K562 (cell line): ENCODE data around the gene LOXHD1. TPM values are rescaled to one million over a fixed set of nuclear protein-coding genes. Genes with fewer than 3 reads are reported as not detected.

Source experiments
- ATAC-seq: fragments of 200-7000 bp; cut with Tn5 transposase; 3 replicates; pipeline ENCODE4 v1.9.1; 2020; ENCODE audit warnings: moderate library complexity
- BruUV-seq: library from RNA; stranded (reverse); fragments of 400-500 nt; replicated peaks from 2 replicates; lab custom pipeline; 2021; lab: Mats Ljungman, UMichigan
- CTCF ChIA-PET: fragments of 300-600 bp; formaldehyde crosslinking; extraction: SDS; loops from one replicate; lab custom pipeline; 2021; ENCODE audit warnings: low intra/inter-chr PET ratio; lab: Yijun Ruan, JAX
- POLR2A ChIA-PET: fragments of 300-600, 350-650 bp; sonication (Branson Sonifier 250); formaldehyde crosslinking; extraction: SDS; loops from one replicate; lab custom pipeline; 2021; ENCODE audit warnings: antibody characterized with exemption, inconsistent platforms; lab: Yijun Ruan, JAX
- DNase-seq, 4 experiments: peaks; one replicate each; pipeline versions ENCODE4 v3.0.0 to v3.0.0-alpha.2; 2011 to 2018; ENCODE audit warnings: low spot score in 3 of 4, mixed read lengths in 3 of 4; ENCODE audit errors: extremely low read depth in 1 of 4
- FAIRE-seq: peaks from 2 replicates; lab custom pipeline; 2011; peaks lifted over from hg19 to GRCh38; lab: Jason Lieb, UNC
- H2AFZ ChIP-seq: 2 replicates; pipeline ENCODE4 v1.6.0; 2011; ENCODE audit warnings: low read depth, low read length, control low read depth, inconsistent platforms
- H3K27ac ChIP-seq: fragments of 200-600 bp; 3 replicates; pipeline ENCODE4 v1.8.0; 2011; ENCODE audit warnings: low read depth, mild to moderate bottlenecking, control low read depth, inconsistent platforms, low read length, moderate library complexity, mixed read lengths; ENCODE audit errors: extremely low read depth
- H3K27me3 ChIP-seq, 2 experiments: fragments of 300-600 bp in 1 of 2; 2 replicates in 1 of 2; 3 replicates in 1 of 2; pipeline versions ENCODE4 v1.6.0 to v1.8.0; 2011; ENCODE audit warnings: inconsistent platforms in 2 of 2, low read length in 2 of 2, mild to moderate bottlenecking in 1 of 2, mixed read lengths in 1 of 2, moderate library complexity in 1 of 2; ENCODE audit not compliant: control insufficient read depth in 2 of 2, insufficient read depth in 2 of 2
- H3K36me3 ChIP-seq: fragments of 300-600 bp; 3 replicates; pipeline ENCODE4 v1.8.0; 2011; ENCODE audit warnings: mild to moderate bottlenecking, low read length, inconsistent platforms; ENCODE audit not compliant: control insufficient read depth, insufficient read depth
- H3K4me1 ChIP-seq, 2 experiments: fragments of 200-600 bp in 1 of 2; replicated peaks in 1 of 2; 2 replicates in 1 of 2; 3 replicates in 1 of 2; pipeline versions ENCODE4 v1.5.1 to v1.8.0; 2011; ENCODE audit warnings: inconsistent platforms in 2 of 2, low read length in 2 of 2, mild to moderate bottlenecking in 1 of 2, mixed read lengths in 1 of 2, moderate library complexity in 1 of 2; ENCODE audit not compliant: control insufficient read depth in 2 of 2, insufficient read depth in 2 of 2
- H3K4me2 ChIP-seq: 2 replicates; pipeline ENCODE4 v1.6.1; 2011; ENCODE audit warnings: low read length, control low read depth, inconsistent platforms, mixed read lengths; ENCODE audit not compliant: insufficient read depth
- H3K4me3 ChIP-seq: fragments of 200-600 bp; sonication (generic), shearing (Covaris generic); 2 replicates; pipeline ENCODE4 v1.5.1; 2016; ENCODE audit warnings: control low read depth, inconsistent platforms
- H3K79me2 ChIP-seq: fragments of 200-600 bp; 3 replicates; pipeline ENCODE4 v1.8.0; 2011; ENCODE audit warnings: low read length, inconsistent platforms; ENCODE audit not compliant: control insufficient read depth, insufficient read depth
- H3K9ac ChIP-seq, 2 experiments: 2 replicates each; pipeline versions ENCODE4 v1.6.0 to v1.6.1; 2011; ENCODE audit warnings: low read depth in 2 of 2, low read length in 2 of 2, control low read depth in 1 of 2, inconsistent platforms in 1 of 2, mild to moderate bottlenecking in 1 of 2, mixed read lengths in 1 of 2; ENCODE audit not compliant: insufficient read depth in 1 of 2
- H3K9me1 ChIP-seq: one replicate; pipeline ENCODE4 v1.6.0; 2011; ENCODE audit warnings: inconsistent platforms, mild to moderate bottlenecking, low read length, moderate library complexity; ENCODE audit not compliant: control insufficient read depth, insufficient read depth
- H3K9me3 ChIP-seq: replicated peaks from 2 replicates; pipeline ENCODE4 v1.5.1; 2011; ENCODE audit warnings: low read depth, low read length, inconsistent platforms; ENCODE audit not compliant: control insufficient read depth, insufficient read depth
- H4K20me1 ChIP-seq: replicated peaks from 2 replicates; pipeline ENCODE4 v1.6.1; 2011; ENCODE audit warnings: low read length, inconsistent platforms, mixed read lengths; ENCODE audit not compliant: control insufficient read depth, insufficient read depth
- ETS2 ChIP-seq: IDR thresholded peaks from 2 replicates; pipeline ENCODE4 v1.6.1; 2016; ENCODE audit warnings: borderline replicate concordance, missing genetic modification characterization, mild to moderate bottlenecking, moderate library complexity, missing compliant biosample characterization; ENCODE audit not compliant: poor library complexity, severe bottlenecking
- FIP1L1 ChIP-seq: fragments of 200-400 bp; formaldehyde crosslinking; IDR thresholded peaks from 2 replicates; pipeline ENCODE4 v1.6.1; 2018; ENCODE audit warnings: mild to moderate bottlenecking, low read depth, low read length; ENCODE audit not compliant: poor library complexity, severe bottlenecking
- FOXK2 ChIP-seq, 2 experiments: fragments of 450-650 bp; IDR thresholded peaks in 1 of 2; conservative IDR thresholded peaks in 1 of 2; 2 replicates each; pipeline ENCODE4 v1.6.1; 2016; ENCODE audit warnings: low read depth in 2 of 2, mild to moderate bottlenecking in 1 of 2
- GATAD2A ChIP-seq: fragments of 450-650 bp; IDR thresholded peaks from 2 replicates; pipeline ENCODE4 v1.6.1; 2017
- OTX1 ChIP-seq: fragments of 450-650 bp; formaldehyde crosslinking; IDR thresholded peaks from 2 replicates; pipeline ENCODE4 v1.4.0; 2022; ENCODE audit warnings: mild to moderate bottlenecking
- RFX5 ChIP-seq: IDR thresholded peaks from 2 replicates; pipeline ENCODE4 v1.6.1; 2011; ENCODE audit warnings: low read depth, mild to moderate bottlenecking, improper control_type of control experiment, low read length
- SFPQ ChIP-seq: fragments of 200-400 bp; formaldehyde crosslinking; IDR thresholded peaks from 2 replicates; pipeline ENCODE4 v1.6.1; 2017; ENCODE audit warnings: mild to moderate bottlenecking, low read depth, low read length, moderate library complexity
- SREBF1 ChIP-seq: fragments of 150-350 bp; IDR thresholded peaks from 2 replicates; pipeline ENCODE4 v1.6.1; 2014; ENCODE audit warnings: antibody characterized with exemption, low read depth, low read length, borderline replicate concordance
- SUPT5H ChIP-seq: fragments of 450-650 bp; IDR thresholded peaks from 2 replicates; pipeline ENCODE4 v1.6.1; 2016
- TAF9B ChIP-seq: fragments of 450-650 bp; IDR thresholded peaks from 2 replicates; pipeline ENCODE4 v1.6.1; 2018; ENCODE audit warnings: mild to moderate bottlenecking; ENCODE audit not compliant: partially characterized antibody
- TFAP4 ChIP-seq: sonication (generic); formaldehyde crosslinking; IDR thresholded peaks from 2 replicates; pipeline ENCODE4 v1.8.0; 2022; ENCODE audit warnings: missing genetic modification reagents, mild to moderate bottlenecking, moderate library complexity, borderline replicate concordance
- ZNF143 ChIP-seq: sonication (generic); formaldehyde crosslinking; IDR thresholded peaks from 2 replicates; pipeline ENCODE4 v1.9.0; 2022; ENCODE audit warnings: mild to moderate bottlenecking, missing genetic modification reagents
- ZNF212 ChIP-seq: fragments of 450-650 bp; formaldehyde crosslinking; IDR thresholded peaks from 2 replicates; pipeline ENCODE4 v1.4.0; 2020; ENCODE audit warnings: mild to moderate bottlenecking
- ZNF668 ChIP-seq: fragments of 250-450 bp; sonication (Bioruptor Pico); IDR thresholded peaks from 2 replicates; pipeline ENCODE4 v1.8.0; 2022; ENCODE audit warnings: mild to moderate bottlenecking, inconsistent platforms
- WGBS: fragments of 100-300 bp; shearing (Covaris generic); methylation state at CpG from one replicate; pipeline ENCODE4 v1.1.6; 2016; ENCODE audit warnings: low coverage, mixed read lengths; ENCODE audit not compliant: insufficient coverage; ENCODE audit errors: missing lambda C conversion rate; 5-methylcytosine and 5-hydroxymethylcytosine counted together
- in situ Hi-C: fragments of 300-500 bp; cut with MboI; formaldehyde crosslinking; loops from 4 replicates; pipeline ENCODE4 v1.15.0; 2018; ENCODE audit warnings: inconsistent platforms, mixed read lengths
- intact Hi-C: fragments of 100-400 bp; cut with micrococcal nuclease; formaldehyde crosslinking; loops from 2 replicates; pipeline ENCODE4 v1.14.2; 2022
- polyA plus RNA-seq, 8 experiments: library from polyadenylated mRNA; depleted of rRNA in 4 of 8; stranded (reverse) in 5 of 8; unstranded in 3 of 8; fragments of >200 nt; fragmentation: Nextera tagmentation in 2 of 8; fragmentation: Illumina TruSeq in 1 of 8; extraction: Ambion mirVana in 2 of 8; extraction: Trizol in 1 of 8; gene quantifications; 2 replicates each; pipeline versions ENCODE4 v1.2.1 to v1.2.3, GENCODE V29; 2011 to 2014; ENCODE audit warnings: inconsistent platforms in 1 of 8, missing spikeins in 1 of 8
- total RNA-seq, 7 experiments: library from RNA; depleted of rRNA in 6 of 7; stranded (reverse); fragments of >200 nt in 6 of 7; fragmentation: Illumina TruSeq in 2 of 7; extraction: Trizol in 2 of 7; gene quantifications; 2 replicates each; pipeline versions ENCODE4 v1.2.1 to v1.2.3, GENCODE V29; 2011 to 2021; ENCODE audit warnings: low replicate concordance in 1 of 7

LOXHD1 gene
- total and polyA plus RNA-seq, 9 of the 15 experiments (the other 6 are each of a cell fraction or from before 2014, with no cell fraction given): not detected

DNA sequence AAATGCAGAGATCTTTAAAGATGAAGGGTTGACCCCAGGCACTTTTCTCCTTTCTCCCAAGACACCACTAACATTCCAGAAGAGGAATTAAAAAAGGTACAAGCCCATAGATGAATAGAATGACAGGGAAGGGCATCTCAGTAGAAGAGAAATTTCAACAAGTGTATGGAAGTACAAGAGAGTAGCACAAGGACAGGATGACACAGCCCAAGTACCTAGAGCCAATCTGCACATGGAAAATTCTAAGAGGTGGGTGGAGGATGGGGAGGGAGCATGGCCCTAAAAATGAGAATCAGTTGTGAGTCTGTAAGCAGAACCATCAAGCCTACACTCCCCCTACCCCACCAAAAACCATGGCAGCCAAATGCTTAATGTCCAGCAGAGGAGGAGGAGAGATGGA is 39.7 kb upstream of the LOXHD1 start (continued):
- TF ChIP-seq TFAP4 (CRISPR knock-in tag) (no peak), RFX5 (no peak), FIP1L1 (no peak), ZNF143 (CRISPR knock-in tag) (no peak)

DNA sequence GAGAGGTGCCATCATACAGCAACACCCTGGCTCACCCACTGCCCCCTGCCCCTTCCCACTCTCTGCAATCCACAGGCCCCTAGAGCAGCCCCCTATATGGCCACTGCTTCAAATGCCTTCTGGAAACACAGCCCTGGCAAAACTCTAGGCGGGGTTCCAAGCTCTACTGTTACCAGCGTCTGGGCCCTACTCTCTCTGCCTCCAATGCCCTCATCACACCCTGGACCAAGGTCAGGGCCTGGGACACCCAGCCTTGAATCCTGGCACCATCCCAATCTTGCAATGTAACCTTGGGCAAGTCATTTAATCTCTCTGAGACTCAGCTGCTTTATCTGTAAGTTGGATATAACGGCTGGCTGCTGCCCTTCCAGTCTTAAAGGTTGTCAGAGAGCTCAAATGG is 39.2 kb upstream of the LOXHD1 start:
- Histone ChIP-seq H3K4me3 (no peak overlapping the region), H3K4me1 (no peaks in the 10 kb centered on the region), H3K36me3 (no peaks in the 10 kb centered on the region), H3K79me2 (no peaks in the 10 kb centered on the region), H4K20me1 (no peaks in the 10 kb centered on the region), H3K9ac (no peak overlapping the region), H3K4me2 (no peak overlapping the region), H2AFZ (no peak overlapping the region), H3K27ac (no peak overlapping the region), H3K9me1 (no peaks in the 10 kb centered on the region)
- ChIA-PET CTCF (no interaction called here), POLR2A (no interaction called here)
- ATAC-seq (no peak), DNase-seq (no peak)
- intact Hi-C loops: no loop called here
- WGBS: 2% methylated on average over 3 of the region's 3 CpGs
- TF ChIP-seq OTX1 (CRISPR knock-in tag): no peak
- no peak for TF ChIP-seq GATAD2A
- TF ChIP-seq ETS2 (tag): no peak
- TF ChIP-seq TAF9B: no peak
- TF ChIP-seq SREBF1: no peak
- no peak for TF ChIP-seq ZNF212 (CRISPR knock-in tag)
- no peak for TF ChIP-seq SFPQ
- TF ChIP-seq FOXK2 (conservative IDR thresholded peaks at IDR 0.05 in 1 of 2, IDR thresholded peaks at IDR 0.05 in 1 of 2; ENCODE audit: low read depth in 2 of 2): no peak
- no peak for TF ChIP-seq ZNF668
- TF ChIP-seq SUPT5H: no peak
- TF ChIP-seq, all 486 proteins: peak for 0
- no peaks in the 10 kb centered on the region for H3K9me3 ChIP-seq
- peaks cover 0 to 4% of the 10 kb centered on the region in 2 experiments; a peak in 1 of 5 replicates for H3K27me3 ChIP-seq
- BruUV-seq: no TSS peak
- no peak for FAIRE-seq
- in situ Hi-C loops: no loop called here
